Middle frontal gyrus (tissue), 1 donor: Measurements from ENCODE around the gene HEPH.
A peak's percentile ranks its signal among the peaks of the same experiment; 100 is the strongest.
"Not testable (repeated sequence)": the region's sequence is repeated elsewhere in the genome, so short reads cannot be mapped to it uniquely, and the experiment has no call there.

Experiments used
- DNase-seq: peaks from one replicate; pipeline ENCODE4 v3.0.0-alpha.2; 2015; ENCODE audit warnings: low spot score; ENCODE audit errors: extremely low spot score

Gene HEPH

DNA sequence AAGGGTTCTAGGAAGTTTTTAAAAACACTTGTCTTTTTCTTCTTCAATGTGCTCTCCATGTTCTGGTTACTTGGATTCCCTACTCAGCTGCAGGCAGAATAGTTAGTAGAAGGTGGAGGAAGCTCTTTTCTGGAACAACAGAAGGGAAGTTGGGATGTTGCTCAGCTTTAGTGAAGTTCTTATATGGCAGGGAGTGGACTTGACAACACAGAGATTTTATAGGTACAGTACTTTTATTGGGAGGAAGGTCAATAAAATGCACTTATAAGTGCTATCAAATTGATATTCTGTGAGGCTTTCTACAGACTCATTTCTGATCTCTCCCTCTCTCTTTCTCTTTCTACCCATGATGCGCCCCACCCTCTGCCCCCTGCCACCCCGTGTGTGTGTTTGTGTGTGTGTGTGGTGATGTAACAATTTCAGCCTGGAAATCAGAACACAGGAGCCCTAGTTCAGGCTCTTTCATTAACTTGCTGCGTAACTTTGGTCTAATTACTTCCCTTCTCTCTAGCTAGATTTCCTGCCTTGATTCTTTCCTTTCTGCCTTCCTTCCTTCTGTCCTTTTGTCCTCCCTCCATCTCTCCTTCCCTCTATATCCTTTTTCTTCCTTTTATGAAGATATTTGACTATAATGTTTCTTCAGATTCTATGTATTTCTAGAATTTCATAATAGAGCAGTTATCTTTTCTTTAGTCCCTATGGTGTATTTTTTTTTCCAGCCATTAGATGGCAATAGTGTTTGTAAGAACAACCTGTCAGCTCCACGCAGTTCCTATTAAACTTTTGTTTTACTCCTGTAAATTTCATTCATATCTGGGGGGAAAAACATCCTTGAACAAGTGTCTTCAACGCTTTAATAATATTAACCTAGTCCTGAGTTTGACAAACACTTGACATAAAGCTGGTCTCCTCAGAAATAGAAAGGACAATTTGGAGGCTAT is 37.1 kb downstream of the HEPH start:
- no peak for DNase-seq

- DNase-seq = no peak
Observed at GRCh38 chrX:66203114-66203513, 39.1 kb downstream of the HEPH start.

DNA sequence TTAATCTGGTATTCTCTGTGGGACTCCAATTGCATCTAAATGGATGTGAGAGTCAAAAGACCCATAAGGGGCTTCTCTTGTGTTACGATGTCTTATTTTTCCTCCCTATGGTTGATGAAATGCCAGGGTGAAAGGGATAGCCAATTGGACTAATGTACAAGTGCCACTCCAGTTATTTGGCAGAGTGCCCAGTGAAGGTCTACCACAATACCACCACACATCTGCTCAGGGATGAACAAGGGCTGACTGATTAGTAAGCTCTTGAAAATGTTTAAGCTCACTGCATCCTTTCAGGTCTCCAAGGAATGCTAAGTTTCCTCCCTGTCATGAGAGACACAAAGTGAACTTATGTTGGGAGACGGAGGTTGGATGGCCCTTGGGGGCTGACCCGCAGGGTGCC is 57.8 kb downstream of the HEPH start:
- DNase-seq = no peak

- peak; percentile 11 for DNase-seq
Observed at GRCh38 chrX:66232296-66232695, 68.2 kb downstream of the HEPH start.

GRCh38 chrX:66233209-66233608 is 69.2 kb downstream of the HEPH start:
- DNase-seq = no peak

DNA sequence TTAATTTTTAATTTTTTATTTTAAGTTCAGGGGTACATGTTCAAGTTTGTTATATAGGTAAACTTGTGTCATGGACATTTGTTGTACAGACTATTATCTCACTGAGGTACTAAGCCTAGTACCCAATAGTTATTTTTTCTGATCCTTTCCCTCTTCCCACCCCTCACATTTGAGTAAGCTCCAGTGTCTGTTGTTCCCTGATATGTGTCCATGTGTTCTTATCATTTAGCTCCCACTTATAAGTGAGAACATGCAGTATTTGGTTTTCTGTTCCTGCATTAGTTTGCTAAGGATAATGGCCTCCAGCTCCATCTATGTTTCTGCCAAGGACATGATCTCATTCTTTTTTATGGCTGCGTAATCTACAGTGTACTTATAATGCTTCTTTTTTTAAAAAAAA is 69.9 kb downstream of the HEPH start:
- not testable (repeated sequence) for DNase-seq

DNA sequence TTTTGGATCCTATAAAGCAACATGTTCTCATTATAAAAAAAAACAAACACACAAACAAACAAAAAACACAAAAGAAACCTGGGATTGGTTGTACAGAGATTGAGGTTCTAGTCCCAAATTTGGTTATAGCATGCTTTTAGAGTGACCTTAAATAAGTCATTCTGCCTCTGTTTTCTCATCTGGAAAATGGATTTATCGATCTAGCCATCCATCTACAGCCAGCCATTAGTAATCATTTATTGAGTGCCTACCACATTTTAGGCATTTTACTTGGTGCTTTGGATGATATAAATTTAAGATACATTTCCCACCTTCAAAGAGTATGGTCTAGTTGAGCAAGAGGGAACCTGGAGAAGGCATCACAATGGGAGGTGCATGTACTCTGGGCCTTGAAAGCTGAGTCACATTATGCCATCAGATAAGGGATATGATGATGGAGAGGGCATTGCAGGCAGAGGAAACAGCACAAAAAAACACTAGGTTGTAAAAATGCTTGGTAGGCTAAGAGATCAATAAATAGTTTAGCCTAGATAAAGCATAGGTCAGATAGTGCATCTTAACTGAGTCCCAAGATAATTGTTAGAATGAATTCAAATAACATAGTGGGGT is 91.4 kb downstream of the HEPH start:
- no peak for DNase-seq

DNA sequence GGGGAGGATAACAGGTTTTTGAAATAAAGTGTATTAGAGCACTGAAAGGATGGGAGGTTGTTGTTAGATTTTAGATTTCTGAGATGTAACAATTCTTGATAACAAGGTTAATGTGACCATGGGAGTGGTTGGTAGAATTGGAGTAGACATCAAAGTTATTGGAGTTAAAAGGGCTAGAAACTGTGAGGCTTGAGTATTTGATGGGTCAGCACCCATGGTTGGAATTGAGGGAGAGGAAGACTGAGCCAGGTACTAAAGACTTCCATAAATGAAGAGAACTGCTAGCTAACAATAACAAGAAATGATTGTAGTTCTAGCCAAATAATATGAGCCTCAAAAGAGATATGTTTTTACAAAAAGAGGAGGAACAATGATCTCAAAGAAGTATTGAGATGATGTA is 98.8 kb downstream of the HEPH start:
- no peak for DNase-seq
